AG10803 (cell line): ENCODE measurements around the gene PDCD6IP.

ENCODE experiments used
- DNase-seq: peaks from one replicate; pipeline ENCODE4 v3.0.0; 2010; ENCODE audit warnings: low read depth
- H3K4me3 ChIP-seq: 2 replicates; pipeline ENCODE4 v1.5.1; 2011; ENCODE audit warnings: mild to moderate bottlenecking, low read length, control low read depth
- CTCF ChIP-seq: conservative IDR thresholded peaks from 2 replicates; pipeline ENCODE4 v1.5.1; 2011; ENCODE audit warnings: mild to moderate bottlenecking, low read length, control low read depth, inconsistent platforms

PDCD6IP gene

DNA sequence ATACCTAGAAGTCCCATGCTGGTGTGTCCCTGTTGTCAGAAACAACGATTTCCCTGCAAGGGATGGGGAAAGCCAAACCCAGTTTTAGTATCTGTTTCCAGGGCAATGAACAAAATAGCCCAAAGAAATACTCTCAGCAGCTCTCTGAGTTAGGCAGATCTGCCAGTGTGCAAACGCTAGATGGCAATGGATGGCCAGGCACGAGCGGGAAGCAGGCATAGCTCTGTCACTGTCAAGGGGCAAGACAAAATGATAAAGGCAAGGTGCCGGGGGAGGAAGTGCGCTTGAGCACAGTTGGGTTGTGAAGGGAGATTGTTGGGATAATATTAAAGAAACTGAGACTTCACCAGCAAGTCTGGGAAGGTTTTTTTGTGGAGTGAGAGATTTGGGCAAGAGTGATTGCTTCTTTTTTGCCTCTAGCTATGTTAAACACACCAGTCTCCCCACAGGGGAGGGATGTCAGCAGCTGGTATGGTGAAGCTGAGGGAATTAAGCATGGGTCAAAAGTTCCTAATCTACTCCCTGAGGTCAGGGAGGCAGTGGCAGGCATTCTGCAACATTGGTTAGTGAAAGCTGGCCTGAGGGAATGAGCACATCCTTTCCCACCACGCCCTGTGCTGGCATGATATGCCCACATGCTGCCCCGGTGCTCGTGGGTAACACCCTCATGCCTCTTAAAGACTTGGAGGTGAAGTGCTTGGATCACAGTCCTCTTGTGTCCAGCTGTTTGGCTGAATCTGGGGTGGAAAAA, 117.5 kb downstream of the PDCD6IP start:
- TF ChIP-seq CTCF: peak; percentile 44
- no peak overlapping the region for H3K4me3 ChIP-seq
- DNase-seq: no peak

GRCh38 chr3:33918126-33918756, 119.8 kb downstream of the PDCD6IP start:
- H3K4me3 ChIP-seq: no peak overlapping the region
- DNase-seq: no peak
- no peak for TF ChIP-seq CTCF
